Middle frontal gyrus (tissue), 1 donor: ENCODE measurements around the gene PRR36.
"Not testable (repeated sequence)": the region's sequence is repeated elsewhere in the genome, so short reads cannot be mapped to it uniquely, and the experiment has no call there.

Experiments
- DNase-seq: peaks from one replicate; pipeline ENCODE4 v3.0.0-alpha.2; 2015; ENCODE audit warnings: low spot score; ENCODE audit errors: extremely low spot score

Gene PRR36

GRCh38 chr19:7860714-7861618, 13.2 kb downstream of the PRR36 start:
- DNase-seq, result peak; percentile 66

- no peak for DNase-seq
These were observed 14.1 kb downstream of the PRR36 start for GRCh38 chr19:7859831-7860713.

- DNase-seq, result not testable (repeated sequence)
These were observed 15.1 kb downstream of the PRR36 start for GRCh38 chr19:7859087-7859486.

- DNase-seq, result no peak
These were observed 15.9 kb downstream of the PRR36 start for GRCh38 chr19:7858109-7858770.

- DNase-seq, result no peak
These were observed 16.5 kb downstream of the PRR36 start for GRCh38 chr19:7857727-7858108.

GRCh38 chr19:7856679-7857663, 17.2 kb downstream of the PRR36 start:
- DNase-seq, result no peak

- no peak for DNase-seq
These were observed 18.0 kb downstream of the PRR36 start for GRCh38 chr19:7856109-7856591.

- no peak for DNase-seq
These were observed 18.6 kb downstream of the PRR36 start for GRCh38 chr19:7855426-7856108.

- no peak for DNase-seq
These were observed 20.4 kb downstream of the PRR36 start for GRCh38 chr19:7853770-7854128.

GRCh38 chr19:7852851-7853769, 21.1 kb downstream of the PRR36 start:
- DNase-seq, result no peak

GRCh38 chr19:7851623-7852500, 22.3 kb downstream of the PRR36 start:
- peak; percentile 80 for DNase-seq

GRCh38 chr19:7850945-7851622, 23.1 kb downstream of the PRR36 start:
- DNase-seq, result no peak

GRCh38 chr19:7850000-7850813, 24.0 kb downstream of the PRR36 start:
- DNase-seq, result no peak

- DNase-seq, result no peak
These were observed 24.6 kb downstream of the PRR36 start for GRCh38 chr19:7849631-7849999.

- DNase-seq, result no peak
These were observed 25.3 kb downstream of the PRR36 start for GRCh38 chr19:7848779-7849457.

GRCh38 chr19:7847664-7848063, 26.5 kb downstream of the PRR36 start:
- DNase-seq, result no peak
